Right cardiac atrium (tissue), 5 donors: ENCODE measurements around the gene LSM14B. TPM values are rescaled to one million over a fixed set of nuclear protein-coding genes. Genes with fewer than 3 reads are reported as not detected.
"Not testable (repeated sequence)": the region's sequence is repeated elsewhere in the genome, so short reads cannot be mapped to it uniquely, and the experiment has no call there.

ENCODE experiments used
- ATAC-seq, 2 donors: fragments of 200-7000 bp; cut with Tn5 transposase; one replicate each; pipeline versions ENCODE4 v1.8.0 to v1.9.1; 2020; ENCODE audit warnings: moderate library complexity in 2 of 2, mild to moderate bottlenecking in 1 of 2
- DNase-seq, 3 donors: peaks; one replicate each; pipeline ENCODE4 v3.0.0-alpha.2; 2020
- H3K27ac ChIP-seq: one replicate; pipeline ENCODE4 v1.5.1; 2013; ENCODE audit warnings: mild to moderate bottlenecking, low read length, control low read depth, moderate library complexity
- H3K27me3 ChIP-seq: one replicate; pipeline ENCODE4 v1.6.1; 2013; ENCODE audit not compliant: control insufficient read depth, insufficient read depth
- H3K4me1 ChIP-seq: one replicate; pipeline ENCODE4 v1.6.1; 2013; ENCODE audit warnings: low read length; ENCODE audit not compliant: control insufficient read depth, insufficient read depth
- H3K4me3 ChIP-seq: one replicate; pipeline ENCODE4 v1.5.1; 2013; ENCODE audit warnings: low read length, control low read depth
- H3K9me3 ChIP-seq: one replicate; pipeline ENCODE4 v1.6.1; 2013; ENCODE audit warnings: low read length; ENCODE audit not compliant: control insufficient read depth
- WGBS: extraction: QIAGEN DNeasy Blood & Tissue Kit; methylation state at CpG from one replicate; pipeline ENCODE4 v1.1.7; 2013; 5-methylcytosine and 5-hydroxymethylcytosine counted together
- intact Hi-C, 4 donors: fragments of 100-400 bp; cut with DNase I; formaldehyde crosslinking; loops; one replicate each; pipeline versions ENCODE4 v1.11.0 to v1.14.0; 2022 to 2023
- polyA plus RNA-seq: library from polyadenylated mRNA; stranded (reverse); fragments of 200-250 nt; gene quantifications from one replicate; pipeline ENCODE4 v1.2.3, GENCODE V29; 2013
- total RNA-seq, 4 donors: library from RNA; stranded (reverse); fragmentation: NEBNext Ultra II Directional; extraction: Animal tissue kit (Norgen Biotek cat#: 25700); gene quantifications; one replicate each; pipeline ENCODE4 v1.2.1, GENCODE V29; 2021
- donor health status: healthy with polysubstance abuse.
- donor health status: DM: no; HTN: yes; CAD: no.
- donor health status: DM: no; HTN: no; CAD: no.
- donor health status: DM: no; HTN: yes; CAD: no; lungs with severe emphysema.
- donor health status: DM: yes; HTN: yes; CAD: no.

Gene LSM14B
- total and polyA plus RNA-seq, 5 donors: 27.6 to 45.7 (median 40.5) TPM

- H3K4me3 ChIP-seq: no peak overlapping the region
- H3K27me3 ChIP-seq: no peaks in the 10 kb centered on the region
- DNase-seq (peak in 1 of 3 donors; percentile 20), ATAC-seq (no peak)
- 44% methylated on average over 8 of the region's 8 CpGs for WGBS
- intact Hi-C loops: loop anchor here in 2 of 4 donors (5.0 kb wide), 2 partner anchors 43 to 48 kb away; partner anchors contain the start of gene TAF4 (in 1 of the 2)
- H3K4me1 ChIP-seq: peaks cover 2% of the 10 kb centered on the region
- peaks cover 3% of the 10 kb centered on the region for H3K9me3 ChIP-seq
- H3K27ac ChIP-seq: no peak overlapping the region
These were observed 7.4 kb upstream of the LSM14B start for GRCh38 chr20:62114894-62115293.

- not testable (repeated sequence) for H3K4me3 ChIP-seq, H3K27ac ChIP-seq, H3K4me1 ChIP-seq, H3K27me3 ChIP-seq, DNase-seq, H3K9me3 ChIP-seq, ATAC-seq
- 79% methylated on average over 7 of the region's 7 CpGs for WGBS
- intact Hi-C loops: loop anchor here in 2 of 4 donors (5.0 kb wide), 2 partner anchors 44 to 49 kb away; partner anchors contain the start of gene TAF4 (in 1 of the 2)
These were observed 6.4 kb upstream of the LSM14B start for GRCh38 chr20:62115800-62116407.

GRCh38 chr20:62116558-62117361, 5.5 kb upstream of the LSM14B start:
- no peak for ATAC-seq
- intact Hi-C loops: loop anchor here in 2 of 4 donors (5.0 kb wide), 2 partner anchors 44 to 49 kb away; partner anchors contain the start of gene TAF4 (in 1 of the 2)
- no peak overlapping the region for H3K4me3 ChIP-seq
- peaks cover 3% of the 10 kb centered on the region for H3K9me3 ChIP-seq
- H3K27me3 ChIP-seq: no peaks in the 10 kb centered on the region
- H3K4me1 ChIP-seq: peaks cover 2% of the 10 kb centered on the region
- DNase-seq: peak in 2 of 3 donors; percentile 29 to 47
- no peak overlapping the region for H3K27ac ChIP-seq
- WGBS: 69% methylated on average over 38 of the region's 38 CpGs

DNA sequence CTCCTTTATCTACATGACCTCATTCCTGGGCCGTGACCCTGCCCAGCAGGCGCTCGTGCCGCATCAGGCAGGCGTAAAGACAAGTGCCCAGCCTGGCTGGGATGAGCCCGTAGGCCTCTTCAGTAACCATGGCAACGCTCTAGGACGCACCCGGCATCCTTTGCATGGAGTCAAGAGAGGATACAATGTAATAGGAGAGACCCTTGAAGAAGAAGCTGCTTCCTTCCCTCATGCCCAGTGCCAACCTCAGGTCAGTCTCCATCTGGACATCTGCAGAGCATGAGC, 5.0 kb upstream of the LSM14B start:
- ATAC-seq: no peak

DNA sequence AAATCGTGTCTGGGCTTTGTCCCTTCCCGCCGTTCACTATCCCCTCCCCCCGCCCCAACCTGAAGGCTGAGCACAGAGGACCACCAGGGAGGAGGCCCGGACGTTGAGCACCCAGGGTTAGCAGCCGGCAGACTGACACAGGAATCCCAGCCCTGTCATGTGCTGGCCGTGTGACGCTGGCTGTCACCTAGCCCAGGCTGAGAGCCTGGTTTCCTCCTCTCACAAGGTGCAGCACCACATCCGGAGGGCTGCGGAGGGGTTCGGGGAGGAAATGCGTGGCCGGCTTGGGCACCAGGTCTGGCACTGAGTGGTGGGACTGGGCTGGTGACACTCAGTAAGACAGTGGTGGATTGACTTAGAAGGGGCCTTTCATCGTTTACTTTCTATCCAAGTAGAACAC, 4.6 kb upstream of the LSM14B start:
- ATAC-seq (no peak), DNase-seq (peak in 2 of 3 donors; percentile 74)
- H3K9me3 ChIP-seq: peaks cover 1% of the 10 kb centered on the region
- H3K27ac ChIP-seq: peak overlapping the region; percentile 4
- intact Hi-C loops: loop anchor here in 2 of 4 donors (5.0 kb wide), 2 partner anchors 45 to 50 kb away; partner anchors contain the start of gene TAF4 (in 1 of the 2)
- H3K4me3 ChIP-seq: no peak overlapping the region
- H3K4me1 ChIP-seq: peaks cover 2% of the 10 kb centered on the region
- WGBS: 24% methylated on average over 15 of the region's 15 CpGs
- no peaks in the 10 kb centered on the region for H3K27me3 ChIP-seq

More for the DNA sequence above, 5.0 kb upstream of the LSM14B start:
- 16% methylated on average over 9 of the region's 9 CpGs for WGBS
- Histone ChIP-seq H3K27ac (no peak overlapping the region), H3K4me3 (no peak overlapping the region), H3K27me3 (no peaks in the 10 kb centered on the region), H3K9me3 (peaks cover 3% of the 10 kb centered on the region), H3K4me1 (peaks cover 2% of the 10 kb centered on the region)
- intact Hi-C loops: loop anchor here in 2 of 4 donors (5.0 kb wide), 2 partner anchors 45 to 50 kb away; partner anchors contain the start of gene TAF4 (in 1 of the 2)
- peak in 1 of 3 donors; percentile 13 for DNase-seq

- Histone ChIP-seq H3K27me3 (no peaks in the 10 kb centered on the region), H3K9me3 (no peaks in the 10 kb centered on the region), H3K27ac (peak overlapping the region; percentile 4), H3K4me3 (no peak overlapping the region), H3K4me1 (peaks cover 3% of the 10 kb centered on the region)
- WGBS: 50% methylated on average over 21 of the region's 21 CpGs
- no peak for ATAC-seq
- intact Hi-C loops: loop anchor here in 2 of 4 donors (5.0 kb wide), 2 partner anchors 46 to 51 kb away; partner anchors contain the start of gene TAF4 (in 1 of the 2)
- DNase-seq: peak in 1 of 3 donors; percentile 40
These were observed 3.9 kb upstream of the LSM14B start for GRCh38 chr20:62118113-62119043.

- ATAC-seq: no peak
- peak in 1 of 3 donors; percentile 42 for DNase-seq
- H3K27me3 ChIP-seq: no peaks in the 10 kb centered on the region
- H3K9me3 ChIP-seq: no peaks in the 10 kb centered on the region
- intact Hi-C loops: loop anchor here in 2 of 4 donors (5.0 kb wide), 2 partner anchors 47 to 52 kb away; partner anchors contain the start of gene TAF4 (in 1 of the 2)
- H3K4me3 ChIP-seq: no peak overlapping the region
- 76% methylated on average over 5 of the region's 5 CpGs for WGBS
- peaks cover 6% of the 10 kb centered on the region for H3K4me1 ChIP-seq
- peak overlapping the region; percentile 94 for H3K27ac ChIP-seq
These were observed 3.2 kb upstream of the LSM14B start for GRCh38 chr20:62119115-62119514.

DNA sequence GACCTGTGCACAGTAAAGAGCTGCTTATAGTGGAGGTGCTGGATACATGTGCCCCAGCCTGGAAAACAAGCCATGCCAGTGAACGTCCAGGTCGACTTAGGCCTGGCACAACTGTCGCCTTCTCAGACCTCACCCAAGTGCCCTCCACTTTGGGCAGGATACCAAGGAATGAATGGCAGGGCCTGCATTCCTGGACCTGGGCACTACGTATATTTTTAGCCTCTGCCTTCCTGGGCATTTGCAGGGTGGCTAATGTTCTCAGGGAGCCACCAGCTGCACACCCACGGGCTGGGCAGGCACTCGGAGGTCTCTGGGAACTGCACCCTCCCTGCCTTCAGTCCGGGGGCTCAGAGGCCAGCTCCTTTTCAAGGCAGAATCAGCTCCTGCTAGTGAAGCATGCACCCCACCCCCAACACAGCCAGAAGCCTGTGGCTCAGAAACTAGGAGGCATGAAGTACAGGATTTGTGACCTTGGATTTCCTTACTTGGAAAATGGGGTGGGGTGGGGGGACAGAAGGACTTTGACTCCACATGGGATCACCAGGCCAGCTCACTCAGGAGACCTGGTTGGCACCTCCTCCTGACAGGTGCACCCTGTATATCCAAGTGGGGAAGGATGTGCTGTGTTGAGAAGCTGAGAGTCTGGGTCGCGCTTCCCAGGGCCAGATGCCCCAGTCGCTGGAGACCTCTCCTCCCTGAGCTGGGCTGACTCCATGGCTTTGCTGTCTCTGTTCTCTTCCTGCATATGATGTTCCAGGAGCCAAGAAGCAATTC, 2.5 kb upstream of the LSM14B start:
- Histone ChIP-seq H3K9me3 (no peaks in the 10 kb centered on the region), H3K4me1 (peaks cover 6% of the 10 kb centered on the region), H3K4me3 (no peak overlapping the region), H3K27ac (peak overlapping the region; percentile 94), H3K27me3 (no peaks in the 10 kb centered on the region)
- 61% methylated on average over 10 of the region's 10 CpGs for WGBS
- DNase-seq (peak in 2 of 3 donors; percentile 43 to 70), ATAC-seq (no peak)
- intact Hi-C loops: loop anchor here (5.0 to 10.0 kb wide), 3 partner anchors 47 to 55 kb away; partner anchors contain the start of gene TAF4 (in 3 of the 4)

DNA sequence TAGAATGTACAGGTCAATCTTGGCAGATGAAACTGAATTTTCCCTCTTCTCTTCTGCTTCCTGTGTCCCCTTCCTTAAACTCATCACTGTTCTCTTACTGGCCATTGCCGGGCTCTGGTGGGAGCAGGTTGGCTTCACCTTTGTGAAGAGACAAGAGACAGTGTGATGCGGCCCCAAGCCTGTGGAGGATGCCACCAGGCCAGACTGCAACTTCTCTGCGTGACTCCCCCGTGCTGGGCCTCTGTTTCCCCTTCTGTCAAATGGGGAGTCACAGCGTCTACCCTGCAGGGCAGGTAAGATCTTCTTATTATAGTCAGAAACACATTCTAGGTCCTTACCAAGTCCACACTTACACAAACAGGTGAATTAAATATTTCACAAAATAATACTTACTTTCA, 1.9 kb upstream of the LSM14B start:
- H3K27ac ChIP-seq: peak overlapping the region; percentile 94
- peaks cover 6% of the 10 kb centered on the region for H3K4me1 ChIP-seq
- no peak overlapping the region for H3K4me3 ChIP-seq
- peak in 1 of 3 donors; percentile 40 for DNase-seq
- no peaks in the 10 kb centered on the region for H3K27me3 ChIP-seq
- 92% methylated on average over 5 of the region's 5 CpGs for WGBS
- ATAC-seq: no peak
- intact Hi-C loops: loop anchor here in 2 of 4 donors (5.0 to 10.0 kb wide), 2 partner anchors 53 to 56 kb away; partner anchors contain the start of gene TAF4 (in 2 of the 2)
- no peaks in the 10 kb centered on the region for H3K9me3 ChIP-seq
